ENCODE data around the gene ZRANB2. TPM values are rescaled to one million over a fixed set of nuclear protein-coding genes. Genes with fewer than 3 reads are reported as not detected.

Gene ZRANB2
- total RNA-seq, 1 experiment from 2014 or later: 103 TPM

- H4K5ac ChIP-seq (ENCODE audit: insufficient read length, low read depth, low read length): no peak overlapping the region
- no peak overlapping the region for H3K23ac ChIP-seq (ENCODE audit: insufficient read length, low read depth, low read length)
- H4K91ac ChIP-seq (ENCODE audit: insufficient read length, low read depth, low read length): no peak overlapping the region
- no peaks in the 10 kb centered on the region for H3K27me3 ChIP-seq (ENCODE audit: insufficient read depth, low read length)
- no peaks in the 10 kb centered on the region for H3K79me1 ChIP-seq (ENCODE audit: insufficient read depth, low read depth, low read length, poor library complexity, severe bottlenecking)
- H3K79me2 ChIP-seq (ENCODE audit: insufficient read depth, low read length): no peaks in the 10 kb centered on the region
- no peak overlapping the region for H2AFZ ChIP-seq (ENCODE audit: low read length)
- DNase-seq: peak; percentile 31
- no peak overlapping the region for H3K4me3 Mint-ChIP-seq
- no peak overlapping the region for H3K9ac ChIP-seq (ENCODE audit: extremely low read depth, insufficient read length, low read length)
- no peaks in the 10 kb centered on the region for H3K23me2 ChIP-seq (ENCODE audit: insufficient read length, low read depth, low read length, poor library complexity, severe bottlenecking)
- no peak overlapping the region for H4K8ac ChIP-seq (replicated peaks; ENCODE audit: insufficient read length, low read depth, low read length)
- H3K9me3 ChIP-seq (ENCODE audit: control insufficient read depth, low read depth, low read length): no peaks in the 10 kb centered on the region
- peaks cover 0 to 5% of the 10 kb centered on the region in 2 experiments; a peak in 3 of 4 replicates for H3K4me1 Mint-ChIP-seq
- no peak overlapping the region for H2BK5ac ChIP-seq (ENCODE audit: insufficient read length, low read length)
- H4K20me1 ChIP-seq (ENCODE audit: control insufficient read depth, insufficient read depth, insufficient read length): no peaks in the 10 kb centered on the region
- no peaks in the 10 kb centered on the region for H3K4me1 ChIP-seq (ENCODE audit: insufficient read depth, low read length)
- H3K36me3 Mint-ChIP-seq (ENCODE audit: insufficient read depth in 1 of 3, low read depth in 3 of 3): no peaks in the 10 kb centered on the region
- no peak overlapping the region for H3K27ac ChIP-seq (ENCODE audit: insufficient read length, low read depth, low read length)
- H3K4ac ChIP-seq (ENCODE audit: low read depth, low read length): no peak overlapping the region
- H3K56ac ChIP-seq (ENCODE audit: insufficient read length, low read depth, low read length): no peak overlapping the region
- no peak overlapping the region for H2AK5ac ChIP-seq (ENCODE audit: insufficient read length, low read length)
- no peak overlapping the region for H3T11ph ChIP-seq (ENCODE audit: low read length)
- H2BK15ac ChIP-seq (ENCODE audit: low read depth, low read length): no peak overlapping the region
- no peak overlapping the region for H3K4me2 ChIP-seq (ENCODE audit: insufficient read depth, insufficient read length, low read length)
- TF ChIP-seq CTCF (conservative IDR thresholded peaks at IDR 0.05): peak; percentile 41; the same call in 2 of the 3 replicates
- H3K18ac ChIP-seq (ENCODE audit: insufficient read length, low read depth, low read length): no peak overlapping the region
- peaks cover 49% of the 10 kb centered on the region for H3K27me3 Mint-ChIP-seq (ENCODE audit: low read depth)
- H3K27ac Mint-ChIP-seq: no peak overlapping the region
- no peak overlapping the region for H2BK120ac ChIP-seq (ENCODE audit: low read depth, low read length, poor library complexity, severe bottlenecking)
- H2BK20ac ChIP-seq (ENCODE audit: low read depth, low read length, poor library complexity, severe bottlenecking): no peak overlapping the region
- no peak overlapping the region for H3K14ac ChIP-seq (ENCODE audit: insufficient read depth, low read length)
- H2BK12ac ChIP-seq (ENCODE audit: insufficient read length, low read depth, low read length): no peak overlapping the region
- no peaks in the 10 kb centered on the region for H3K9me3 Mint-ChIP-seq
These were observed 6.2 kb upstream of the ZRANB2 start for GRCh38 chr1:71087060-71087459.
